Measurements from ENCODE around the gene CUL2.

The CUL2 gene

GRCh38 chr10:35019041-35020024 is 70.8 kb downstream of the CUL2 start:
- H3K36me3 Mint-ChIP-seq (ENCODE audit: low read depth) = peaks cover 26% of the 10 kb centered on the region

GRCh38 chr10:35017608-35018007 is 72.5 kb downstream of the CUL2 start:
- peaks cover 2% of the 10 kb centered on the region for H3K4me1 Mint-ChIP-seq

More at GRCh38 chr10:35019041-35020024, 70.8 kb downstream of the CUL2 start:
- Mint-ChIP-seq H3K4me3 (no peak overlapping the region), H3K4me1 (peaks cover 2% of the 10 kb centered on the region), H3K27ac (no peak overlapping the region), H3K9me3 (no peaks in the 10 kb centered on the region), H3K27me3 (no peaks in the 10 kb centered on the region)
- ATAC-seq (no peak), DNase-seq (no peak)

GRCh38 chr10:35015843-35016408 is 74.2 kb downstream of the CUL2 start:
- H3K4me3 Mint-ChIP-seq = no peak overlapping the region
- H3K27ac Mint-ChIP-seq = no peak overlapping the region
- H3K27me3 Mint-ChIP-seq = no peaks in the 10 kb centered on the region
- DNase-seq (no peak), ATAC-seq (no peak)
- no peaks in the 10 kb centered on the region for H3K9me3 Mint-ChIP-seq
- peaks cover 19% of the 10 kb centered on the region for H3K36me3 Mint-ChIP-seq (ENCODE audit: low read depth)
- H3K4me1 Mint-ChIP-seq = peaks cover 2% of the 10 kb centered on the region

More at GRCh38 chr10:35017608-35018007, 72.5 kb downstream of the CUL2 start:
- Mint-ChIP-seq H3K27ac (no peak overlapping the region), H3K27me3 (no peaks in the 10 kb centered on the region), H3K9me3 (no peaks in the 10 kb centered on the region), H3K4me3 (no peak overlapping the region), H3K36me3 (ENCODE audit: low read depth) (peaks cover 22% of the 10 kb centered on the region)
- no peak for ATAC-seq
- no peak for DNase-seq

GRCh38 chr10:35012781-35013180 is 77.4 kb downstream of the CUL2 start:
- no peak for ATAC-seq
- no peak for DNase-seq
- Mint-ChIP-seq H3K36me3 (ENCODE audit: low read depth) (peaks cover 27% of the 10 kb centered on the region), H3K27me3 (no peaks in the 10 kb centered on the region), H3K4me1 (peaks cover 1% of the 10 kb centered on the region), H3K27ac (no peak overlapping the region), H3K9me3 (no peaks in the 10 kb centered on the region), H3K4me3 (no peak overlapping the region)

GRCh38 chr10:35011771-35012191 is 78.4 kb downstream of the CUL2 start:
- no peak overlapping the region for H3K4me3 Mint-ChIP-seq
- no peaks in the 10 kb centered on the region for H3K4me1 Mint-ChIP-seq
- no peak overlapping the region for H3K27ac Mint-ChIP-seq
- ATAC-seq (no peak), DNase-seq (no peak)
- H3K9me3 Mint-ChIP-seq = no peaks in the 10 kb centered on the region
- H3K27me3 Mint-ChIP-seq = no peaks in the 10 kb centered on the region
- peaks cover 20% of the 10 kb centered on the region for H3K36me3 Mint-ChIP-seq (ENCODE audit: low read depth)

GRCh38 chr10:35007858-35008301 is 82.3 kb downstream of the CUL2 start:
- no peak overlapping the region for H3K4me3 Mint-ChIP-seq
- H3K27ac Mint-ChIP-seq = no peak overlapping the region
- DNase-seq (no peak), ATAC-seq (no peak)
- no peaks in the 10 kb centered on the region for H3K27me3 Mint-ChIP-seq
- peaks cover 15% of the 10 kb centered on the region for H3K36me3 Mint-ChIP-seq (ENCODE audit: low read depth)
- no peaks in the 10 kb centered on the region for H3K4me1 Mint-ChIP-seq
- no peaks in the 10 kb centered on the region for H3K9me3 Mint-ChIP-seq

GRCh38 chr10:35006836-35007235 is 83.3 kb downstream of the CUL2 start:
- H3K27ac Mint-ChIP-seq = no peak overlapping the region
- no peak for ATAC-seq
- no peaks in the 10 kb centered on the region for H3K27me3 Mint-ChIP-seq
- H3K36me3 Mint-ChIP-seq (ENCODE audit: low read depth) = peaks cover 10% of the 10 kb centered on the region
- no peaks in the 10 kb centered on the region for H3K9me3 Mint-ChIP-seq
- H3K4me3 Mint-ChIP-seq = no peak overlapping the region
- no peaks in the 10 kb centered on the region for H3K4me1 Mint-ChIP-seq
- DNase-seq = no peak

GRCh38 chr10:35005868-35006267 is 84.3 kb downstream of the CUL2 start:
- DNase-seq = no peak
- Mint-ChIP-seq H3K27me3 (no peaks in the 10 kb centered on the region), H3K4me1 (no peaks in the 10 kb centered on the region), H3K36me3 (ENCODE audit: low read depth) (peaks cover 10% of the 10 kb centered on the region), H3K9me3 (no peaks in the 10 kb centered on the region), H3K4me3 (no peak overlapping the region), H3K27ac (no peak overlapping the region)
- ATAC-seq = no peak

GRCh38 chr10:35004651-35005050 is 85.5 kb downstream of the CUL2 start:
- Mint-ChIP-seq H3K27ac (no peak overlapping the region), H3K9me3 (no peaks in the 10 kb centered on the region), H3K4me3 (no peak overlapping the region), H3K4me1 (no peaks in the 10 kb centered on the region), H3K36me3 (ENCODE audit: low read depth) (no peaks in the 10 kb centered on the region), H3K27me3 (no peaks in the 10 kb centered on the region)
- DNase-seq (no peak), ATAC-seq (peak; percentile 15)

- no peaks in the 10 kb centered on the region for H3K9me3 Mint-ChIP-seq
- H3K27ac Mint-ChIP-seq = no peak overlapping the region
Measured at GRCh38 chr10:35003906-35004305, 86.2 kb downstream of the CUL2 start.

GRCh38 chr10:35000936-35001335 is 89.2 kb downstream of the CUL2 start:
- Mint-ChIP-seq H3K27me3 (no peaks in the 10 kb centered on the region), H3K9me3 (no peaks in the 10 kb centered on the region), H3K36me3 (ENCODE audit: low read depth) (no peaks in the 10 kb centered on the region), H3K27ac (no peak overlapping the region), H3K4me3 (no peak overlapping the region), H3K4me1 (peaks cover under 1% of the 10 kb centered on the region)
- DNase-seq (no peak), ATAC-seq (no peak)

More at GRCh38 chr10:35003906-35004305, 86.2 kb downstream of the CUL2 start:
- DNase-seq (no peak), ATAC-seq (no peak)
- H3K4me1 Mint-ChIP-seq = no peaks in the 10 kb centered on the region
- H3K36me3 Mint-ChIP-seq (ENCODE audit: low read depth) = no peaks in the 10 kb centered on the region
- no peak overlapping the region for H3K4me3 Mint-ChIP-seq
- H3K27me3 Mint-ChIP-seq = no peaks in the 10 kb centered on the region

GRCh38 chr10:34999532-34999931 is 90.6 kb downstream of the CUL2 start:
- DNase-seq = no peak
- no peak for ATAC-seq
- Mint-ChIP-seq H3K27me3 (no peaks in the 10 kb centered on the region), H3K4me3 (no peak overlapping the region), H3K36me3 (ENCODE audit: low read depth) (no peaks in the 10 kb centered on the region), H3K27ac (no peak overlapping the region), H3K4me1 (peaks cover 11% of the 10 kb centered on the region), H3K9me3 (no peaks in the 10 kb centered on the region)

- ATAC-seq = no peak
- H3K9me3 Mint-ChIP-seq = no peaks in the 10 kb centered on the region
- no peak for DNase-seq
- H3K27ac Mint-ChIP-seq = no peak overlapping the region
- no peaks in the 10 kb centered on the region for H3K36me3 Mint-ChIP-seq (ENCODE audit: low read depth)
- H3K4me1 Mint-ChIP-seq = peaks cover 17% of the 10 kb centered on the region
- H3K27me3 Mint-ChIP-seq = no peaks in the 10 kb centered on the region
- no peak overlapping the region for H3K4me3 Mint-ChIP-seq
Measured at GRCh38 chr10:34998940-34999339, 91.2 kb downstream of the CUL2 start.

- no peaks in the 10 kb centered on the region for H3K9me3 Mint-ChIP-seq
- H3K4me1 Mint-ChIP-seq = peaks cover 17% of the 10 kb centered on the region
- ATAC-seq = no peak
- H3K27me3 Mint-ChIP-seq = no peaks in the 10 kb centered on the region
- no peaks in the 10 kb centered on the region for H3K36me3 Mint-ChIP-seq (ENCODE audit: low read depth)
- no peak overlapping the region for H3K4me3 Mint-ChIP-seq
- no peak overlapping the region for H3K27ac Mint-ChIP-seq
- DNase-seq = no peak
Measured at GRCh38 chr10:34996843-34997242, 93.3 kb downstream of the CUL2 start.

- ATAC-seq (no peak), DNase-seq (no peak)
- Mint-ChIP-seq H3K36me3 (ENCODE audit: low read depth) (no peaks in the 10 kb centered on the region), H3K27me3 (no peaks in the 10 kb centered on the region), H3K4me3 (no peak overlapping the region), H3K4me1 (peaks cover 17% of the 10 kb centered on the region), H3K27ac (no peak overlapping the region), H3K9me3 (no peaks in the 10 kb centered on the region)
Measured at GRCh38 chr10:34995925-34996324, 94.2 kb downstream of the CUL2 start.

Measured in activated naive CD8-positive, alpha-beta T cell treated with anti-CD3 and anti-CD28 coated beads, Interleukin-2, amount 50 U/mL, for 24 hours (primary cell).